Stimulated activated CD8-positive, alpha-beta memory T cell treated with anti-CD3 and anti-CD28 coated beads, Interleukin-7, amount 100 ng/mL, for 24 hours (primary cell): Measurements from ENCODE around the gene BLCAP.

Source experiments
- DNase-seq: peaks from one replicate; pipeline ENCODE4 v3.0.0-alpha.2; 2020; ENCODE audit warnings: low read depth

BLCAP gene

GRCh38 chr20:37529214-37529967 is 1.7 kb upstream of the BLCAP start:
- DNase-seq, result no peak

DNA sequence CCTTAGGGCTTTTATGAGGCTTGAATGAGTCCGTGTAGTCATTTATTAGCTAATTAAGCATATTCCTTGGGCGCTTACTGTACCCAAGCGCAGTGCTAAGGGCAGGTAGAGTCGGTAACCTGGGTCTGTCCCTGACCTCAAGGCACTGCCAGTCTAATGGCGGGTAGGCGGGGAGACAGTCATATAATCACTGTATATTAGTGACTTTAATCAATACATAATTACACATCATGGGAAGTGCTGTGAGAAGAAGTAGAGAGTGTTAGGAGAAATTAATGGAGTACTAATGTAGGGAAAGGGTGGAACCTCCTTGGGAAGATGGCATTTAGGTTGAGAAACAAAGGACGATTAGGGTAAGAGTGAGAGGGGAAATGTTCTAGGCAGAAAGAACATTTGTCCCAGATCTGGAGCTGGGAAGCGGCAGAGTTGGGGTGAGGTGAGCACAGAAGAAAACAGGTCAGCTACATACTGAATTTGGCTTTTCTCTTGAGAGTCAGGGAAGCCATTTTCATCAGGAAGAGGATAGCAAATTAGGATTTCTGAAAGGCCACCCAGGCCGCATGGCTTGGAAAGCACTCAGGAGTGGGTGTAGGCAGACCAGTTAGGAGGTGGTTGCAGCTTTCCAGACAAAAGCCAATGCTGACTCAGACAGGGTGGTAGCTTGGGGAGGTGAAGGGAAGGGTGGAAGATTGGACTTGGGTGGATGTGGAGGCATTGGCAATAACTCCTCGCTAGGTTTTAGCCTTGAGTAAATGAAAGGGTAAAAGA is 954 bp upstream of the BLCAP start:
- no peak for DNase-seq

GRCh38 chr20:37526839-37527637 is 638 bp downstream of the BLCAP start:
- no peak for DNase-seq

DNA sequence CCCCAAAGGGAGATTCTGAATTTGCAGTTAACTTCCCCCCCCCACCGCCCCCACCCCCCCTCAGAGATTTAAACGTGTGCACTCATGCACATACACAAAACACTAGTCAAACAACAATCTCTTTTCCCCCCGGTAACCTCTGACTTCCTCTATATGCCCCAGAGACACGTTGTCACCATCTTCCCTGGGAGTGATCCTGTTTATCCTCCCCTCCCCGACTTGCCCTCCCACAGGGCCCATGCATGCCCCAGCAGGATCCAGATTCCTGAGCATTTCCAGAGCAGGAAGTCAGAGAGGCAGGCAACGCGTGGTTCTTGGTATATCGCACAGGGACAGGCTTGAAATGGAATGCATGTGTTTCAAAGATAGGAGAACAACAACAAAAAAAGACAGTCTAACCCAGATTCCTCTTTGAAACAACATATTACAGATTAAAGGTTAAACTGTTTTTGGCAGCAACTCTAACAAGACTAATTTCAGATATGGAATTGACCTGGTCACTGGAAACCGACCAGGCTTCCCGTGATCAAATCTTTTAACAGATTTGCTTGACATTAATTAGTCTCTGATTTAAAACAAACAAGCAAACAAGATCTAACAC is 1.3 kb downstream of the BLCAP start:
- DNase-seq, result no peak

GRCh38 chr20:37525810-37526209 is 1.9 kb downstream of the BLCAP start:
- DNase-seq, result no peak

- no peak for DNase-seq
Observed at GRCh38 chr20:37524859-37525708, 2.6 kb downstream of the BLCAP start.

GRCh38 chr20:37523911-37524700 is 3.6 kb downstream of the BLCAP start:
- no peak for DNase-seq

- DNase-seq, result no peak
Observed at GRCh38 chr20:37523012-37523391, 4.7 kb downstream of the BLCAP start.

- DNase-seq, result no peak
Observed at GRCh38 chr20:37522260-37523011, 5.2 kb downstream of the BLCAP start.

- no peak for DNase-seq
Observed at GRCh38 chr20:37521061-37521771, 6.5 kb downstream of the BLCAP start, which contains the start of gene NNAT. NNAT (plus strand) TSS chr20:37521250; CDS start chr20:37521332, 82 bp downstream.

GRCh38 chr20:37520419-37520955 is 7.2 kb downstream of the BLCAP start:
- no peak for DNase-seq

GRCh38 chr20:37519508-37520418 is 7.9 kb downstream of the BLCAP start:
- no peak for DNase-seq

DNA sequence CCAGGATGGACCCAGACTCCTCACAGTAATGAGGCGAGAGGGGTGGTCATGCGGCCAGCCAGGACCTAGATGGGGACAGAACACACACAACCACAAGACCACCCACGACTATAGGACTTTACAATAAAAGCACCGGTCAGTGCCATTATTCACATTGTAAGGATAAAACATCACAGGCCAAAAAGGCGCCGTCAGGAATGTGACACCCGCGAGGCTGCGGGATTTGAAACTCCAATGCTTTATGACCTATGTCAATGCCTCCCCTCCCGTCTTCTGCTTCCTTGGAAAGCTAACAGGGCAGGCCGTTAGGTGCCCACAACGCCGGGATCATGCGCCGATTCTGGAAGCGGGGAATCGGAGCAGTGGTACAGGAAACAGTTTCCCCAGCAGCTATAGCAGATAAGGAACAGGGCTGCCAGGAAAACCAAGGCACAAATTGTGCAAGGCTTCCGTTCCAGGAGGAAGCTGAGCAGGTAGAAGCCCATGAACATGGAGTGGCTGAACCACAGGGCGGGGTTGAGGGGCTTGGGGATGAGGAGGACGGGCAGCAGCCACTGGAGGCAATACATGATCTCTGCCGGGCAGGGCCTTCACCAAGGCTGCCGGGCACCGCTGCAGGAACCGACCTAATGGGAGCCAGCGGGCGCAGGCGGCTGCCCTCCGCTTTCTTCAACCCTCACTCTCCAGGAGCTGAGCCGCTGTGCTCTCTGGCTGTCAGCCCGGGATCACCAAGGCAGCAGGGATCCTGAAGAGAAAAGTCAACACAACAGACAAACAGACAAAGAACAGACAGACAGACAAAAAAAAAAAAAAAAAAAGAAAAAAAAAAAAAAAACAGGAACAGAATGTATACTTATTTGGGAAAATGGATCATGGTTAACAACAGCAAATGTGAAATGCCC is 8.8 kb downstream of the BLCAP start:
- DNase-seq, result no peak

GRCh38 chr20:37518059-37518458 is 9.6 kb downstream of the BLCAP start:
- no peak for DNase-seq

GRCh38 chr20:37516811-37517750 is 10.6 kb downstream of the BLCAP start:
- DNase-seq, result no peak
